EH (cell line): Measurements from ENCODE around the gene LARP4B.

Source experiments
- DNase-seq: peaks from one replicate; pipeline ENCODE4 v3.0.0-alpha.2; 2015; ENCODE audit warnings: low read depth

LARP4B gene

DNA sequence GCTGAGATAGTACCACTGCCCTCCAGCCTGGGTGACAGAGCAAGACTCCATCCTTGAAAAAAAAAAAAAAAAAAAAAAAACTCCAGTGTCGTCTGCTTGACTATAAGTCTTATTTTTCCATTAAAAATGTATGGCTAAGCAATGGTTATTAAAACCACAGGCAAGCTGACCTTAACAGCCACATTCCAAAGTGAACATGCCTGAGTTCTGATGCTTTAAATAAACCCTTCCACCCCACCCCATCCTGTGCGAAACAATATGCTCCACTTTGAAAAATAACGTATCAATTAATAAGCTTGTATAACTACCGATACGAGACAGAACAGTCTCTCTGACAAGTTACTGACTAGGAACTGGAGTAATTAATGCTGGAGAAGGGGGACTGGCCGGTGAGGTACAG lies 63.7 kb downstream of the LARP4B start:
- DNase-seq, result peak; percentile 45

DNA sequence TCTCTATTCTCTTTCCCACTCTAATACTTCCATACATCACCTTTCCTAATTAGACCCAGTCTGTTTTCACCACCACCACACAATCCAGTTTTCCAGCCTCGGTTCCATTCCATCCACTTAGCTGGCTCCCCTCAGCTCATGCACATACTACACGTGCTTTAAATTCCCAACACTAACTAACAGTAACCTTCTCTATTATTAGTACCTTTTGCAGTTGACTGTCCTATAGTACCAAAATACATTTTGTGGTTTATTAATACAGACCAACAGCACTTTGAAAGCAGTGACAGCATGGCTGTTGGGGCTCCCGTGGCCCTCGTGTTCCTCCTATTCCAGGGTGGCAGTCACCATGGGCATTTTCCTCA lies 64.9 kb downstream of the LARP4B start:
- no peak for DNase-seq

DNA sequence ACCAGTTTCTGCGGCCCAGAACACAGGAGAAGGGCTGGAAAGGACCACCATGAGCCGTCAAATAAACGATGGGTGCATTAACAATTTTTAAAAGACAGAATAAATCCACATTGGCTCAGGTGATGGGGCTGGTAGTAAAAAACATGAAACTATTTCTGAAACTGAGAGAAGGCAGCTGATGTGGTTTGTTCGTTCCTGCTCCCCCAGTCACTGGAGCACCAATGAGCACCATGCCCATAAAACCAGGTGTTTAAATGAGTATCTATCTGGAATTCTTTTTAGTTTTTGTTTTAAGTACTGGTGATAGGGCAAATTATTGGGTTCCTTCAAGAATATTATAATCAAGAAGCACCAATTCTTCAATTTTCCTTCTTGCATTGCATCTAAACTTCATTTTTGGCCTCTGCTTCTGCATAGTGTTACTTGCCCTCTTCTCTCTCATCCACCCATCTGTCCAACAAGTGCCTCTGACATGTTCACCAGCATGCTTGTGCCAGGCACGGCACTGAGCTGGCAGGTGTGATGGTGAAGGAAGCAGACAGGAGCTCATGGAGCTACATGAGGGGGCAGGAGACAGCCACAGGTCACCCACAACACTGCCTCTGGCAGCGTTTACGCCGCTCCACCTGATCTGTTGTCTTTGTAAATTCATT lies 65.5 kb downstream of the LARP4B start:
- no peak for DNase-seq

DNA sequence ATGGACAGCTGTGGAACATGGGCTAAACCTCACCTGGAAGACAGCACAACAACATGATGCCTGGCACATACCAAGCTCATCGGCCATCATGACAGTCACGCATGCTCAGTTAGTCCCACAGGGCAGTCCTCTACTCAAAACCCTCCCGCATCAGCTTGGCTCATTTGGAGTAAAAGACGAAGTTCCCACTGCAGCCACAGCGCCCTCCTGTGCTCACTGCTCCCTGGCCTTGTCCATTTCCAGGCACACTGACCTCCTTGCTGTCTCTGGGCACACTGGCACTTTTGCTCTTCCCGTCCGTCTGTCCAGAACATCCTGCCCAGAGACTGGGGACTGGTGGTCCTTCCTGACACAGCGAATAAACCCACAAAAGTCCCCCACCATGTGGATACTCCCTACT lies 66.2 kb downstream of the LARP4B start:
- no peak for DNase-seq

DNA sequence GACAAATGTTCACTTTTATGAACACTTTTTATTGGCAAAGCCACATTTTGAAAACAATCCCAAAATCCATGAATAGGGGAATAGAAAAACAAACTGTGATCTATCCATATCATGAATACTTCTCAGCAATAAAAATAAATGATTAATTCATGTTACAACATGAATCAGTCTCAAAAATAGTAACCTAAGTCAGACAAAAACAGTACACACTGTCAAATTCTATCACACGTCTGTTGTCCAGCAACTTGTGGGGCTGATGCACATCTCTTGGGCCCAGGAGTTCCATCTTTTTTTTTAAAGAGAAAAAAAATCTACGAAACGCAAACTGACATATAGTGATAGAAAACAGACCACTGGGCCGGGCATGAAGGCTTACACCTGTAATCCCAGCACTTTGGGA lies 71.0 kb downstream of the LARP4B start:
- DNase-seq, result no peak

DNA sequence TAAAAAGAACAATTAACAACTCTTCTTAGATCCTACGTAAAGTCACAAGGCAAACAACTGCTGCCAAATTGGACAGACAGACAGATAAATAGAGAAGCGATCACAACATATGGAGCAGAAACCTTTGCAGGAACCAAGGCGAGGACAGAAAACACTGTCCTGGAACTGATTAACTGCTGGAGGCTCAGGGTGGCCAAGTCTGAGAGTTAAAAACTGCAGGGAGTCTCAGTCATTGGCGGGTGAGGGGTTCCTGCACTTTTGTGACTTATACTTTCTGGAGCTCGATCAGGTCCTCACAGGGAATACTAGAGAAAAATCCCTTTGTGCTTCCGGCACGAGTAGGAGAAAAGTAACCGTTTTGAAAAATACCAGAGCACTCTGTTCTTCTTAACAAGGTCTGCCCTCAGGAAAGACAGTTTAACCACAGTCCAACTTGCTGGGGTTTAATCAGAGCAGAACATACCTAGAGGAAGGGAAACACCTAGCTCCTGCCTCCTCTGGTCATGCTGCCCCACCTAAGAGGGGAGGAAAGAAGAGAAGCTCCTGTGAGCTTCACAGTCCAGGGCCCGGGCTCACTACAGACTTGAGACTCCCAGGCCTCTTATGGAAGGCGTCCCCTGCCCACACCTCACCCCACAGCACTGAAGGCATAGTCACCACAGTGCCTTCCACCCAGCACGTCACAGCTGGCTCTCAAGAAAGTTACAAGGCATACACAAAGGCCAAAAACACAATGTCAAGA lies 74.9 kb downstream of the LARP4B start:
- no peak for DNase-seq

DNA sequence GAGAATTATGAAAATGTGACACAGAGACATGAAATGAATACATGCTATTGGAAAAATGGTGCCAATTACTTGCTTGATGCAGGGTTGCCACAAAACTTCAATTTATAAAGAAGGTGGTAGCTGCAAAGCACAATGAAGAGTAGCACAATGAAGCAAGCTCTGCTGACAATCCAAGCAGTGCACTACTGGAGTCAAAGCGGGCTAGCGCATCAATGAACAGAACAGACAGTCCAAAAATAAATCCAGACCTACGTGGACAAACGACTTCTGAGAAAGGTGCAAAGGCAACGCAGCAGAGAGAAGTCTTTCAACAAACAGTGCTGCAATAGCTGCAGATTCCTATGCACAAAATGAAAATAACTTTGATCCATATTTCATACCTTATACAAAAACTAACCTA lies 75.8 kb downstream of the LARP4B start:
- DNase-seq, result no peak

DNA sequence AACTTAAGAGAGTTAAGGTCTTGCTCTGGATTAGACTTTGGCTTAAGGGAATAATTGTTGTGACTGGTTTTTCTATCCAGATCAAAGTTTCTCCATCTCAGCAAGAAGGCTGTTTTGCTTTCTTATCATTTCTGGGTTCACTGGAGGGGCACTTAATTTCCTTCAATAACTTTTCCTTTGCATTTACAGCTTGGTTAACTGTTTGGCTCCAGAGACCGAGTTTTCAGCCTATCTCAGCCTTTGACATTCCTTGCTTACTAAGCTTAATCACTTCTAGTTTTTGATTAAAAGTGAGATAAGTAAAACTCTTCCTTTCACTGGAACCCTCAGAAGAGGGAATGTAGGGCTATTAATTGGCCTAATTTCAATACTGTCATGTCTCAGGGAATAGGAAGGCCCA lies 76.4 kb downstream of the LARP4B start:
- DNase-seq, result peak; percentile 15

DNA sequence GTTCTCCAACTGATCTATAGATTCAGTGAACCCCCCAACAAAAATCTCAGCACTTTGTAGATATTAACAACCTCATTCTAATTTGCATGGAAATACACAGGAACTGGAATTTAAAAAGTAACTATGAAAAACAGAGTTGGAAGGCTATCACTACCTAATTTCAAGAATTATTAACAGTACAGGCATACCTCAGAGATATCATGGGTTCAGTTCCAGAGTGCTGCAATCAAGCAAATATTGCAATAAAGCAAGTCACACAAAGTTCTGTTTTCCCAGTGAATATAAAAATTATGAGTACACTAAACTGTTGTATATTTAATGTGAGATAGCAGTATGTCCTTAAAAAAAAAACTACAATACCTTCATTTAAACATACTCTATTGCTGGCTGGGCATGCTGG lies 78.5 kb downstream of the LARP4B start:
- no peak for DNase-seq

DNA sequence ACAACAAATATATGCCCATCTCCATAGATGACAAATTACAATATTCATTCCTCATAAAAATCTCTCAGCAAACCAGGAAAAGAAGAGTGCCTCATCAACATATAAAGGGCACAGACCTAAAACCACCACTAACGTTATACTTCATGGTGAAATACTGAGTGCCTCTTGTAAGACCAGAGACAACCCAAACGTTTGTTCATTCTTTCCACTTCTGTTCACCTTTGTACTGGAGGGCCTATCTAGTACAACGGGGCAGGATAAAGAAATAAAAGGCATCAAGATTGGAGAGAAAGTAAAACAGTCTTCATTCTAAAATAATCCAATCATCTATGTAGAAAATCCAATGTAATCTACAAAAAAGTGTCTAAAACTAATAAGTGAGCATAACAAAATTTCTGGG lies 79.1 kb downstream of the LARP4B start:
- no peak for DNase-seq

DNA sequence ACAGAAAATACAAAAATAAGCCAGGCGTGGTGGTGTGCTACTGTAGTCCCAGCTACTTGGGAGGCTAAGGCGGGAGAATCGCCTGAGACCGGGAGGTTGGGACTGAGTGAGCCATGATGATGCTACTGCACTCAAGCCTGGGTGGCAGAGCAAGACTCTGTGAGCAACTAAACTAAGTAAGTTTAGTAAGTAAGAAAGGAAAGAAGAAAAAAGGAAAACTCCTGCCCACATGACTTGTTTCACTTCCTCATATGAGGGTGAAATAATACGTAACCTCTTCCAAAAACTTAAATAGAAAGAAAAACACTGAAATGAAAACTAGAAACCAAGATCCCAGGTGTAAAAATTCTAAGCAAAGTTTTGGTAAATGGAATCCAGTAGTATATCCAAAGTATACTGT lies 79.6 kb downstream of the LARP4B start:
- no peak for DNase-seq

DNA sequence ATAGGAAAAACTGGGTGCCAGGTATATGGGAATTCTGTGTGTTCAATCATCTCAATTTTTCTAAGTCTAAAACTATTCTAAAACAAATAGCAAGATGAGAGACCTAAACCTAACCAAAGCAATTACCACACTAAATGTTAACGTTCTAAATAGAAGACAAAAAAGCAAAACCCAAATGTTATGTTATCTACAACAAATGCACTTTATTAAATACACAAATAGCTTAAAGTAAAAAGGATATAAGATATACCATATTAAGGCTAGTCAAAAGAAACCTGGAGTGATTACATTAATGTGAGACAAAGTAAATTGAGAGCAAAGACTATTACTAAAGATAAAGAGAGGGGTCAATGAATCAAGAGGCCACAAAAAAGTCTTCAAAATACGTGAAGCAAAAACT lies 81.4 kb downstream of the LARP4B start:
- DNase-seq, result no peak

DNA sequence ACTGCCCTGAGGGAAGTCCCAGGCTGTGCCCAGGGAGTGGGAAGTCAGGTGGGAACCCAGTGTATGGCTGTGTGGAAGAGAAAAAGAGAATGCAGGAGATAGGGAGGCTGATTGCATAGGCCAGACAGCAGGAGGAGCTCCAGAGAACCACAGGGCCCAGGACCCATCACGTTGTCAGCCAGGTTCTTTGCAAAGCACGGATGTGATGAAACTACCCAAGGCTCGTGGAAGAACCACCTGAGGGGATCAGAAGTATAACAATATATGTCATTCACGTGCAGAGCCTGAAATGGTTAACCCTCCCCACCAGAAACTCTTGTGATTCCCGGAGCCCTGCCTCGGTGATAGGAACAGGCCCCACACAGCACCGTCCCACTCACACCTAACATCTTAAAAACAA lies 83.6 kb downstream of the LARP4B start:
- DNase-seq, result no peak

DNA sequence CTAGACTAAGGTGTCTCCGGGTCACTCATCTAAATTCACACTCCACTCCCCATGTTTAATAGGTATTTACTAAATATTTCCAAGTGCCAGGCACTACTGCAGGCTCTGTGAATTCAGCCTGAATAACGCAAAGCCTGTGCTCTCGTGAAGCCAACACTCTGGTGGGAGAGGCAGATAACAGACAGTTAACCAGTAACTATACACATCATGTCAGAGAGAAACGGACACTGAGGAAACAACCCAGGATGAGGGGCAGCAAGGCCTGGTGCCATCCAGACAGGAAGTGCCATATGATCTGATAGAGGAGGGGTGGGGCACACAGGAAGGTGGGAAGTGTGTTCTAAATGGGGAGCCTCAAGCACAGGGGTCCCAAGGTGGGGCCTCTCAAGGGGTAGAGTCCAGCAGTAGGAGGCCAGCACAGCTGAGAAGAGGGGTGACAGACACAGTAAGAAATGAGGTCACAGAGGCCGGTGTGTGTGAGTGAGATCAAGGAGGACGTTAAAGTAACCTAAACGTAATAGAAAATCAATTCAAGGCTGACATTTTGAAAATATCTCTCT lies 85.3 kb downstream of the LARP4B start:
- no peak for DNase-seq

DNA sequence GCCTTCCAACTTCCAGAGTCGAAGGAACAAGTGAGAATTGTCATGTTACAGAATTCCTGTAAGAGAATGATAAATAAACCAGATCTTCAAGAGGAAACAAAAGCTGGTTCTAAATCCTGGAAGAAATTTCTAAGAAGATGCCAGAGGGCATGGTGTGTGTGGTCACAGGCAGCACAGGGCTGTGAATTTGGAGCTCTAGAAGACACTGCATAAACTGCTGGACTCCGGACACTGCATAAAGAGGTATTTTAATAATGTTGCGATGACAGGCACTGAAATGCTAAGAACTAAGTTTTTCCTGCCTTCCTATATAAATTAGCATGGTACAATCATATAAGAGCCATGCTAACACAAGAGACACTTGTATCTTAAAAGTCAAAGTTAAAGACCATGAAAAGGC lies 86.0 kb downstream of the LARP4B start:
- DNase-seq, result peak; percentile 33

DNA sequence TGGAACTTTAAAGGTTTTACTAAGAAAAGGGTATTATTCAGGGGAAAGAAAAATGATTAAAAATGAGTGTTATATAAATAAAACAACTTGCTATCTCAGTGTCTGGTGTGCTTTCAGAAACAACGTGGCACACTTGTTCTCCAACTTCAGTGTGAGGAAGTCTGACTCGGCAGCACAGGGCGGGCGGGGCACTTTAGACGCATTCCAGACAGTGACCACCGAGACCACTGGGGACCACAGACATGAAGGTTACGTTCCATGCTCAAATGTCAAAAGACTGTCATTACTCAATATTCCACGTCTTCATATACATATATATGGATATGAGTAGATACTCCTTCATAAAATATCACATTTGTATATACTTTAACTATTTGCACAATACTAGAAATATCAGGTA lies 87.0 kb downstream of the LARP4B start:
- DNase-seq, result peak; percentile 60

DNA sequence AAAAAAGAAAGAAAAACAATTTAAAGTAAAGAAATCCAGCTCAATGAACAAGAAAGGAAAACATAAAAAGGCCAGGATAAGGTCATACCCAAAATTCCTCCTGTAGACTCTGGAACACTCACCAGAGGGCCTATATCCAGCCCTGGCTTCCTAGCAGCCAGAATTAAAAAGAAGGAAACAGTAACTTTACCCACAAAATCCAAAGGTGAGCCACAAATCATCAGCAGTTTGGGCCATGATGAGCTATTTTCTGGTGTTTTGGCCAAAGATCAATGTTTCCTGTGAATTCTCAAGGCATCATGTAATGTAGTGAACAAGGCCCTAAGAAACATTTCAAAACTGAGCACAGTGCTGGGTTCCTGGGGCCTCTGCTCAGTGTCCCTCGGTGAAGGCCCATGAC lies 87.8 kb downstream of the LARP4B start:
- peak; percentile 21 for DNase-seq

DNA sequence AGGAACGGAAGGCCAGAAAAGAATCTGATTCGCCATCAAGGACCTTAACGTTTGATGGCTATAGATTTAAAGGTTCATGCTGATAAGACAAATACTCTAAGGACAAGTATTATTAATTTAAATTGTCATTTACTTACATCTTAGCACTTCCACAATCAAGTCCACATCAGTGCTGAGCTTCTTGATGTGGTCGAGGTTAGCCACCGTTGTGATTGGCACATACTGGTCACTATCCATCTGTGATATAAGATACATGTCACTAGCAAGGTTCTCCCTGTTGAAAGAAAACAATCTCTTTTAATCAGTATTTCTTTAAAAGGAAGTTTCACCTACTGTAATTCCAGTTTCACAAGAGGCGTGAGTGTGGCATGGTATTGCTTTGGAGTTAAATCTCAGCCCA lies 88.7 kb downstream of the LARP4B start:
- no peak for DNase-seq

DNA sequence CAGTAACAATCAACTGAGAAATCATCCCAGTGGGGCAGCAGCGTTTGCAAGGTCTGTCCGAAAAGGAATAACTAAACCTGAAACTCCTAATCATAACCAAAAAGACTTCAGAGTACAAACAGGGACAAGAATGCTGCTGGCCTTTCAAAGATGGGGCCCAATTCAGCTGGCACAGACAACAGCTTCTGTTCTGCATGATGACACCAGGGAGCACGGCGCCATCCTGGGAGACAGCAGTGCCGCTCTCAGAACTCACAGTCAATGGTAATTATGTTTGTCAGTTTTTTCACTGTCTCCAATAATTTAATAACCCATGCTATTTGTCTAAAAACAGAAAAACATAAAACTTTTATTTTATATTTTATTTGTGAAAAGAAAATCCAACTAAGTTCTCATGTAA lies 90.0 kb downstream of the LARP4B start:
- no peak for DNase-seq

DNA sequence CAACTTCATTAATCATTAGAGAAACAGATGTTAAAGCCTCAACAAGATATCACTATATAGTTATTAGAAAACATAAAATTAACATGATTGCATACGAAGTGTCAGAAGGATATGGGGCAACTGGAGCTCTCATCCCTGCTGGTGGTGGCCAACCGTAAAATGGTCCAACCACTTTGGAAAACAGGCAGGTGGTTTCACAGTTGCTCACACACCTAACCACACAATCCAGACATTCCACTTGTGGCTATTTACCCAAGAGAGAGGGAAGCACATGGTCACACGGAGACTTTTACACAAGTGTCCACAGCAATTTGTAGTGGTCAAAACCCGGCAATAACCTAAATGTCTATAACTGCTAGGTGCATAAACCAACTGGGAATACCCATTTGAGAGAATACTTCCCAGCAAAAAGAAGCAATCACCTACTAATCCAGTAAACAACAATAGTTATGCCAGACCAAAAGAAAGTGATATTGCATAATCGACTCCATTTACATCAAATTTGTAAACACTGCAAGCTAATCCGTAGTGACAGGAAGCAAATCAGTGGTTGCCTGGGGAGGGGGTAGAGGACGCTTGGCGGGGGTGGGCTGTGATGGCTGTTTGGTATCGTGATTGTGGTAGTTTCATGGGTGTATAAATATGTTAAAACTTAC lies 91.8 kb downstream of the LARP4B start:
- no peak for DNase-seq

DNA sequence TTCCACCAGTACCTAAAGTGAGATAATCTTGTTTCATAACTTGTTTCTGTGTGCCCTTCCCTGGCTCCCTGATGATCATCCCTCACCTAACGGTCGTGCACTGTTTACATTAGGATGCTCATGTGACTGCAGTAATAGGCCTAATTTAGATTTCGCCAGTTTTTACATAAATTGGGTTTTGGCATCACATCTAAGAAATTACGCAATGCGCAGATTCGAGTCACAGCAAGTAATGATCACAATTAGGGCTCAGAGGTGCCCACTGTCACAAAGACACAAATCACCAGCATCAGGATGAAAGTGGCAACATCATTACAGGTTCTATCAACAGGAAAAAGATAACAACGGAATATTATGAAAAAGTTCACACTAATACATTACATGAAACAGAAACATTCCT lies 94.7 kb downstream of the LARP4B start:
- no peak for DNase-seq

DNA sequence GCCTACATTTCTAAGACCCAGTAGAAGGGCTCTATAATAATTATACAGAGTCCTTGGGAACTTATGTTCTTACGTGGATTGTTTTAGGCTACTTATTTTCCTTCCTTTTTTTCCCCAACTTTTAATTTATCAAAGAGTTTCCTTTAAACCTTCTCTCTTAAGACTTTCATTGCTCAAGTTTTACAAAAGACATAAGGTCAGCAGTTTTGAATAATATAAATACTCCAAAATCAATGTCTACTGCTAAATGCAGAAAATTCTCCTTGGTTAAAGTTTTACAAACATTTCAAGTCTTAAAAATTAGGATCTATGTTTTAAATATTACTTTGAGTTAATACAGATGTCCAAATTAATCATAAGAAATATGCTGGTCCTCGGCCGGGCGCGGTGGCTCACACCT lies 97.0 kb downstream of the LARP4B start:
- no peak for DNase-seq

DNA sequence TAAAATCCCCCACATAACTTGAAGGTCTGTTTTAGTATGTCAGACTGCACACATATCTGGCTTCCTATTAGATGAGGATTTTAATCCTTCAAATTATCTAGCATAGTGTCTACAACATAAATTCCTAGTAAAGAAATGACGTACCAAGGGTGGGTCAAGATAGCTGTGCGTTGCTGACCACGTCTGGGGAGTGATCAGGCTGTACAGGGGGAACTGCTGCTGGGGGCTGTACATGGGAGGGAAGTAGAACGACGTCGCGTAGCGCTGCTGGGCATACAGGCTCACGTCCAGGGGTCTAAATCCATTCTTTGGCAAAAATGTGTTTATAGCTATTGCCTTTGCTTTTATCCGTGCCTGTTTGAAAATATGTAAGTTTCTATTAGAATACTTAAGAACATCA lies 102.3 kb downstream of the LARP4B start:
- DNase-seq, result no peak
